ENCODE results near the gene SIPA1L3.

Gene SIPA1L3

DNA sequence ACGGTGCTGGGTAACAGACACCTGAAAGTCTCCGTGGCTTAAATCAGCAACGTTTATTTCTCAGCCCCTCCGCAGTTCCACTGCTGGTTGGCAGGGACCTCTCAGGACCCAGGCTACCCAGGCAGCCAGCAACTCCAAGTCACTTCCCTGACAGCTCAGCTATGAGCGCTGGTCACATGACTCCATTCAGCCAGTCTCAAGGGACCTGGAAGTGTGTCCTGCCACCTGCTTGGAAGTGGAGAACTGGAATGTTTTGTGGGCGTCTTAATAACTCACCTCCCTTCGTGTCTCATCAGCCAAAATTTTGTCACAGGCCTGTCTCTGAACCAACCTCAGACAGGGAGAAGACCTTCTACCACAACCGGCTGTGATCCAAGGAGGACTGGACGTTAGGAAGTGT is 244.2 kb downstream of the SIPA1L3 start:
- no peak for DNase-seq (ENCODE audit: low read depth in 2 of 2)

GRCh38 chr19:38152461-38153379 is 245.7 kb downstream of the SIPA1L3 start:
- DNase-seq (ENCODE audit: low read depth in 2 of 2): no peak

- DNase-seq (ENCODE audit: low read depth in 2 of 2): no peak
These were observed 248.4 kb downstream of the SIPA1L3 start for GRCh38 chr19:38155453-38155852.

DNA sequence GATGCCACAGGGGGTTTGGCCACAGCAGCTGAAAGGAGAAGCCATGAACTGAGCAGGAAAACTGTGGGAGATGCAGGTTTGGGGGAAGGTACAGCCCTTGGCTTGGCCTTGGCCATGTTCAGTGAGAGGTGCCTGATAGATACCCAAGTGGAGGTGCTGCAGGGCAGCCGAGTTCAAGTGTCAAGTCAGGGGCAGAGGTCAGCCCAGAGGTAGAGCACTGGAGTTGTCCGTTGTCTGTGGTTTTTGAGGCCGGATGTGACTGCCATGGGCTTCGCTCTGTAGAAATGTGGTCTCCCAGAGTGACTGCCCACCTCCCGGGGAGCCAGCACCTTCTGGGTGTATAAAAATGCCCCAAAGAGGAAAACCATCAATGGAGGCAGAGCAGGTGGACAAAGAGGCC is 251.7 kb downstream of the SIPA1L3 start:
- DNase-seq (ENCODE audit: low read depth in 2 of 2): no peak

GRCh38 chr19:38162094-38162493 is 255.1 kb downstream of the SIPA1L3 start:
- DNase-seq (ENCODE audit: low read depth in 2 of 2): no peak

- no peak for DNase-seq (ENCODE audit: low read depth in 2 of 2)
These were observed 255.6 kb downstream of the SIPA1L3 start for GRCh38 chr19:38162632-38163031.

GRCh38 chr19:38163419-38164290 is 256.6 kb downstream of the SIPA1L3 start:
- no peak for DNase-seq (ENCODE audit: low read depth in 2 of 2)

- DNase-seq (ENCODE audit: low read depth in 2 of 2): no peak
These were observed 257.5 kb downstream of the SIPA1L3 start for GRCh38 chr19:38164526-38164925.

GRCh38 chr19:38165335-38165734 is 258.3 kb downstream of the SIPA1L3 start:
- no peak for DNase-seq (ENCODE audit: low read depth in 2 of 2)

- DNase-seq (ENCODE audit: low read depth in 2 of 2): no peak
These were observed 261.6 kb downstream of the SIPA1L3 start for GRCh38 chr19:38168637-38169036.

DNA sequence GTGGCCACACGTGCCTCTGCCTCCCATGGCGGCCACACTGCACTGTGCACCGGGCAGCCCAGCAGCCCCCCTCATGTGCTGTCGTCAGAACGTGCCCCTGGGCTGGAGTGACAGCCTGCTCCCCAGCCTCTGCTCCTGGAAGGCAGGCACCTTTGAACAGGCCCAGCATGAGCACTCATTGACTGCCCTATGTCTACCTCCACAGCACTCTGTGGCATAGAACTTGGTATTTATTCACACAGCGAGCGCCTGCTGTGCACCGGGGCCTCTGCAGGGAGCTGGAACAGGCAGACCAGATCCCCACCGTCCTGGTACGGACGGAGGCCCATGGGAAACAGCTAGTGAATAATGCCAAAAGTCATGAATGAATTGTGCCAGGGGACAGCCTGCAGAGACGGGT is 263.3 kb downstream of the SIPA1L3 start:
- no peak for DNase-seq (ENCODE audit: low read depth in 2 of 2)

DNA sequence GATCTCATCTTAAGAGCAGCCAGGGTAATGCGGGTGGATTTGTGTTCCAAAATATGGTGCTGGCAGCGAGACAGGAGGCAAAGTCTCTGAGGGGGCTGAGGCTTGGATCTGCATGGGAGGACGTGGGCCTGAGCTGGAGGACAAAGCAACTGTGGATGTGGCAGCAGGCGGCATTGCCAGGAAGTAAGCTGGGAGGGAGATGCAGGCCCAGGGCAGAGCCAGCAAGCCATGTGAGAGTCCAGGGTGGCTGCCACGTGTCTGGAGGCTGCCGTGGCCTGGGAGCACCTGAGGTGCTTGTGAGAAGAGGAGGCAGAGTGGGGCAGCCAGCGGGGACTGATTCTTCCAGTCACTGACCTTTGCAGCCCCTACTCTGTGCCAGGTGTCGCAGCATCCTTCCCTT is 265.0 kb downstream of the SIPA1L3 start:
- no peak for DNase-seq (ENCODE audit: low read depth in 2 of 2)

DNA sequence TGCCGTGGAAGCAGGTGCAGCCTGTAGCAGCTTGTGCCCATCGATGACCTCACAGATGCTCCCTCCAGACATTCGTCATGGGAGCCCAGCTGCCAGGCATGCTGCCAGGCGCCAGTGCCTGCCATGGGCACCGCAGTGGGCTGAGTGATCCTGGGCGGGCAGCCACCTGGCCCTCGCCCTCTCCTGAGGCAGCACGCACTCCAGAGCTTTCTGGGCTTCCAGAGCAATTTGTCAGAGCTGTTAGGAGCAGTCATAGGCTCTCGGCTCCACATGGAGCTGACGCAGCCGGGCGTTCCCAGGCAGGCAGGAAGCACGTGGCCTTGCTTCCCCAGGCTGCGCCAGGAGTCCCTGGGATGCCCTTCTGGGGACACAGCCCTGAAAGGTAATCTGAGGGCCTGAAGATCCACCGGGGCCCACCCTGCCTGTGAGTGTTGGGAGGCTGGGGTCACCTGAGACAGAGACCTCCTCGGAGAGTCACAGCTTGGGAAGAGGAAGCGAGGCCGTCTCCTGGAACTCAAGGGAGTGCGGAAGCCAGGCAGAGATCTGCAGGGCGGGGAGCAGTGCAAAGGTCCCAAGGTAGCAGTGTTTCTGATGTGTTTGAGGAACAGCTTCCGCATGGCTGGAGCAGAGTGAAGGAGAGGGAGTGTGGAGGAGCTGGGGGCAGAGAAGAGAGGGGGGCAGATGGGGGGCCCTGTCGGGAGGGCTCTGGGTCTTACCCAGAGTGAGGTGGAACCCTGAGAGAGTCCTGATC is 266.5 kb downstream of the SIPA1L3 start:
- DNase-seq (ENCODE audit: low read depth in 2 of 2): no peak

- no peak for DNase-seq (ENCODE audit: low read depth in 2 of 2)
These were observed 268.4 kb downstream of the SIPA1L3 start for GRCh38 chr19:38175422-38175821.

GRCh38 chr19:38180071-38180470 is 273.1 kb downstream of the SIPA1L3 start:
- DNase-seq (ENCODE audit: low read depth in 2 of 2): no peak

- no peak for DNase-seq (ENCODE audit: low read depth in 2 of 2)
These were observed 275.7 kb downstream of the SIPA1L3 start for GRCh38 chr19:38182536-38183210.

GRCh38 chr19:38183251-38183897 is 276.4 kb downstream of the SIPA1L3 start:
- DNase-seq (ENCODE audit: low read depth in 2 of 2): no peak

DNA sequence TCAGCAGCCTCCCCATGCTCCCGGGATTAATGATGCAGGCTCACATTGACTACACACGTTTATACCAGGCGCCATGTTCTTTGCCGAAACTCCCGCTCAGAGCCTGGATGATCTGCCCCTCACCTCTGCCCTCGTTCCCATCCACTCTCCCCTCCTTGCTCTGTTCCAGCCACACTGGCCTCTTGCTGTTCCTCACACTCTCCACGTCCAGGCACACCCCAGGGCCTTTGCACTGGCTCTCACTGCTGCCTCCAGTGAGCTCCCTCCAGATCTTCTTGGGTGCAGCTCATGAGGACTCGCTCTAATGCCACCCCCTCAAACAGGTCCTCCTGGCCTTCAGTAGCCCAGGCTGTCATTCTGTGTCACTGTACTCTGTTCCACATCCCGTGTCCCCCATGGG is 277.8 kb downstream of the SIPA1L3 start:
- DNase-seq (ENCODE audit: low read depth in 2 of 2): no peak

DNA sequence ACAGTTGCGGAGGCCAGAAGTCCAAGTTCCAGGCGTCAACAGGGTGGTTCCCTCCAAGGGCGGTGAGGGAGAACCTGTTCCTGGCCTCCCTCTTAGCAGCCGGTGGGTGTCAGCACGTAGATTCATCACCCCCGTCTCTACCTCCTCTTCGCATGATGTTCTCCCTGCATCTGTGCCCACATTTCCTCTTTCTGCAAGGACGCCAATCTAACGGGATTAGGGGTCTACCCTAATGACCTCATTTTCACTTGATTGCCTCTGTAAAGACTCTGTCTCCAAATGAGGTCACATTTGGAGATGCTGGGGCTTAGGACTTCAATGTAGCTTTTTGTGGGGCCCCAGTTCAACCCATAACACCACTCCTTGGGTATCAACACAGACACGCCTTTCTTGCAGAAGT is 278.6 kb downstream of the SIPA1L3 start:
- no peak for DNase-seq (ENCODE audit: low read depth in 2 of 2)

DNA sequence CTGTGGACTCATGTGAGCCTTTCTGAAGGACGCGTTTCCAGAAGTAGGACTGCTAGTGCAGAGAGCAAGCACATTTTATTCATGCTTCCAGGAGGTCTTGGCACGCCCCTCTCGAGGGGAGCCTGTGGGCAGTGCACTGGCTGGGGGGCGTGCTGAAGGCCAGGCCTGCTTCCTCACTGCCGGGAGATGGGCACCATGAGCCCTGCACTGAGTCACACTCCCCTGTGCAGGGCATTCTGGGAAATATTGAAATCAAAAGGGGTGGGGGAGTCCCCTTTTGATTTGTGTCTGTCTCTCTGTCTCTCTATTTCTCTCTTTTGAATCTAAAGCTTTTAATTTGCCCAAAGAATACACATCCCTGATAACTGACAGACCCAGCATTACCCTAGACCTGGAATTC is 283.1 kb downstream of the SIPA1L3 start:
- DNase-seq (ENCODE audit: low read depth in 2 of 2): no peak

DNA sequence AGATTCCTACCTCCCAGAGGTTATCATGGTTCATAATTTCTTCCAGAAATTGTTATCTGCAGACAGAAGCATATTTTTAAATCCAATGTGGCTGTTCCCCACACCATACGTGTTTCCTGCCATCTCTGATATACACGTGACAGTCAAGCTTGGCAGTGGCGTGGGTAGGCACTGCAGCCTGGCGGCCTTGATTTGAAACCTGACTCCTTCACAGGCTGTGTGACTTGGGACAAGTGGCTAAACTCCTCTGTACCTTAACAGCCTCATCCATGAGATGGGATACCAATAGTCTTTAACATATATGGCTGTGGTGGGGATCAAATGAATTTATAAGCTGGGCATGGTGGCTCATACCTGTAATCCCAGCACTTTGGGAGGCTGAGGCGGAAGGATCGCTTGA is 283.8 kb downstream of the SIPA1L3 start:
- DNase-seq (ENCODE audit: low read depth in 2 of 2): no peak
